ENCODE data around the gene MAP3K13.

- TF ChIP-seq GATA3 (IDR thresholded peaks at IDR 0.05; ENCODE audit: low read depth, low read length) (no peak), GATA2 (IDR thresholded peaks at IDR 0.05; ENCODE audit: low read depth, low read length) (no peak)
Measured at GRCh38 chr3:185381320-185382058, 18.6 kb downstream of the MAP3K13 start.
